Measurements from ENCODE around the gene HNF1A.

DNA sequence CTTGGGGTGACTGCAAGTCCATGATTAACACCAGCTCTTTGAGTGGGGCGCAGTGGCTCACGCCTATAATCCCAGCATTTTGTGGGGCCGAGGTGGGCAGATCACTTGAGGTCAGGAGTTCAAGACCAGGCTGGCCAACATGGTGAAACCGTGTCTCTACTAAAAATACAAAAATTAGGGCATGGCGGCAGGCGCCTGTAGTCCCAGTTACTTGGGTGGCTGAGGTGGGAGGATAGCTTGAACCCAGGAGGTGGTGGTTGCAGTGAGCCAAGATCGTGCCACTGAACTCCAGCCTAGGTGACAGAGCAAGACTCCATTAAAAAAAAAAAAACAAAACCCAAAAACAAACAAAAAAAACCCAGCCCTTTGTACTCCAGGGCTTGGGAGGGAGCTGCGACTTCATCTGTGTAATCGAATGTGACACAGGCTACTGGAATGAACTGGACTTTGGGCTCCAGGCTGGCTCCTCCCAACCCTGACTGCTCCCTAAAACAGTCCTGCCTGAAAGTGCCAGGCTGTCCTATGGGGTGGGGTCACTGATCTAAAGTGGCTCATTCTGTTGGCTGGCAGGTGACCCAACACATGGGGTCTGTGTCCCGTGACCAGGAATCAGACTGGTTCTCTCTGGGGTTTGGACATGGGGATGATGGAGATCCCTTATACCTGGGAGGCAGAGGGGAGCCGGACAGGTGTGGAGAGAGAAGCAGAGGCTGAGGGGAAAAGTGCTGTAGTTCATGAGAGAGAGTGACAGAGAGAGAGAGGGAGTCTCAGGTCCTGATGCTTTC lies 47.3 kb downstream of the HNF1A start:
- TF ChIP-seq, protein P1, sequence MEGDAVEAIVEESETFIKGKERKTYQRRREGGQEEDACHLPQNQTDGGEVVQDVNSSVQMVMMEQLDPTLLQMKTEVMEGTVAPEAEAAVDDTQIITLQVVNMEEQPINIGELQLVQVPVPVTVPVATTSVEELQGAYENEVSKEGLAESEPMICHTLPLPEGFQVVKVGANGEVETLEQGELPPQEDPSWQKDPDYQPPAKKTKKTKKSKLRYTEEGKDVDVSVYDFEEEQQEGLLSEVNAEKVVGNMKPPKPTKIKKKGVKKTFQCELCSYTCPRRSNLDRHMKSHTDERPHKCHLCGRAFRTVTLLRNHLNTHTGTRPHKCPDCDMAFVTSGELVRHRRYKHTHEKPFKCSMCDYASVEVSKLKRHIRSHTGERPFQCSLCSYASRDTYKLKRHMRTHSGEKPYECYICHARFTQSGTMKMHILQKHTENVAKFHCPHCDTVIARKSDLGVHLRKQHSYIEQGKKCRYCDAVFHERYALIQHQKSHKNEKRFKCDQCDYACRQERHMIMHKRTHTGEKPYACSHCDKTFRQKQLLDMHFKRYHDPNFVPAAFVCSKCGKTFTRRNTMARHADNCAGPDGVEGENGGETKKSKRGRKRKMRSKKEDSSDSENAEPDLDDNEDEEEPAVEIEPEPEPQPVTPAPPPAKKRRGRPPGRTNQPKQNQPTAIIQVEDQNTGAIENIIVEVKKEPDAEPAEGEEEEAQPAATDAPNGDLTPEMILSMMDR (IDR thresholded peaks at IDR 0.05) = no peak
- no peak for TF ChIP-seq POLR2A (IDR thresholded peaks at IDR 0.05)

Data from uterus (tissue), 2 donors.